Lower leg skin (tissue), 3 donors: ENCODE results near the gene RBMX.
"Not testable (repeated sequence)": the region's sequence is repeated elsewhere in the genome, so short reads cannot be mapped to it uniquely, and the experiment has no call there.

Source experiments
- POLR2A ChIP-seq, 2 donors: fragments of 450-650 bp; IDR thresholded peaks; one replicate each; pipeline ENCODE4 v1.6.1; 2016 to 2017; ENCODE audit warnings: antibody characterized with exemption in 2 of 2, mild to moderate bottlenecking in 1 of 2, moderate library complexity in 1 of 2
- TF ChIP-seq, protein P1 (sequence below), 3 donors: fragments of 450-650 bp; IDR thresholded peaks; one replicate each; pipeline ENCODE4 v1.5.1; 2016; ENCODE audit warnings: antibody characterized with exemption in 3 of 3, mild to moderate bottlenecking in 3 of 3, moderate library complexity in 2 of 3

DNA sequence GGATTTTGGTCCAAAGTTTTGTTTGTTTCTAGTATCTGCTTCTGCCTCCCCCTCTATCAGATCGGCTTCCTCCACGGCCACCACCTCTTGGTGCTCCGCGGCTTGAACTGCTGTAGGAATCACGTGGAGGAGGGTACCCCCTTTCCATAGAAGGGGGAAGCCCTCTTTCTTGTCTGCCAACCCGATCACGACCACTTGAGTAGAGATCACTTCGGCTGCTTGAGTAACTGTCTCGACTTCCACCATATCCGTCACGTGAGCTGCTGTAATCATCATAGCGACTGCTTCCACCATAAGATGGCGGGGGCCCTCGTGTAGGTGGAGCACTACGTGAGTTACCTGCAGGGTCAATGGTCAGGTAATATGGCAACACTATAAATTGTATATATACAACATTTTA lies 6.4 kb downstream of the RBMX start:
- TF ChIP-seq, protein P1, sequence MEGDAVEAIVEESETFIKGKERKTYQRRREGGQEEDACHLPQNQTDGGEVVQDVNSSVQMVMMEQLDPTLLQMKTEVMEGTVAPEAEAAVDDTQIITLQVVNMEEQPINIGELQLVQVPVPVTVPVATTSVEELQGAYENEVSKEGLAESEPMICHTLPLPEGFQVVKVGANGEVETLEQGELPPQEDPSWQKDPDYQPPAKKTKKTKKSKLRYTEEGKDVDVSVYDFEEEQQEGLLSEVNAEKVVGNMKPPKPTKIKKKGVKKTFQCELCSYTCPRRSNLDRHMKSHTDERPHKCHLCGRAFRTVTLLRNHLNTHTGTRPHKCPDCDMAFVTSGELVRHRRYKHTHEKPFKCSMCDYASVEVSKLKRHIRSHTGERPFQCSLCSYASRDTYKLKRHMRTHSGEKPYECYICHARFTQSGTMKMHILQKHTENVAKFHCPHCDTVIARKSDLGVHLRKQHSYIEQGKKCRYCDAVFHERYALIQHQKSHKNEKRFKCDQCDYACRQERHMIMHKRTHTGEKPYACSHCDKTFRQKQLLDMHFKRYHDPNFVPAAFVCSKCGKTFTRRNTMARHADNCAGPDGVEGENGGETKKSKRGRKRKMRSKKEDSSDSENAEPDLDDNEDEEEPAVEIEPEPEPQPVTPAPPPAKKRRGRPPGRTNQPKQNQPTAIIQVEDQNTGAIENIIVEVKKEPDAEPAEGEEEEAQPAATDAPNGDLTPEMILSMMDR (IDR thresholded peaks at IDR 0.05) = not testable (repeated sequence)
- TF ChIP-seq POLR2A (IDR thresholded peaks at IDR 0.05) = not testable (repeated sequence)
